K562 (cell line): ENCODE measurements around the gene ZFYVE26. TPM values are rescaled to one million over a fixed set of nuclear protein-coding genes. Genes with fewer than 3 reads are reported as not detected.

Experiments used
- ATAC-seq: fragments of 200-7000 bp; cut with Tn5 transposase; 3 replicates; pipeline ENCODE4 v1.9.1; 2020; ENCODE audit warnings: moderate library complexity
- BruUV-seq: library from RNA; stranded (reverse); fragments of 400-500 nt; replicated peaks from 2 replicates; lab custom pipeline; 2021; lab: Mats Ljungman, UMichigan
- CTCF ChIA-PET: fragments of 300-600 bp; formaldehyde crosslinking; extraction: SDS; loops from one replicate; lab custom pipeline; 2021; ENCODE audit warnings: low intra/inter-chr PET ratio; lab: Yijun Ruan, JAX
- POLR2A ChIA-PET: fragments of 300-600, 350-650 bp; sonication (Branson Sonifier 250); formaldehyde crosslinking; extraction: SDS; loops from one replicate; lab custom pipeline; 2021; ENCODE audit warnings: antibody characterized with exemption, inconsistent platforms; lab: Yijun Ruan, JAX
- DNase-seq, 4 experiments: peaks; one replicate each; pipeline versions ENCODE4 v3.0.0 to v3.0.0-alpha.2; 2011 to 2018; ENCODE audit warnings: low spot score in 3 of 4, mixed read lengths in 3 of 4; ENCODE audit errors: extremely low read depth in 1 of 4
- FAIRE-seq: peaks from 2 replicates; lab custom pipeline; 2011; peaks lifted over from hg19 to GRCh38; lab: Jason Lieb, UNC
- H2AFZ ChIP-seq: 2 replicates; pipeline ENCODE4 v1.6.0; 2011; ENCODE audit warnings: low read depth, low read length, control low read depth, inconsistent platforms
- H3K27ac ChIP-seq: fragments of 200-600 bp; 3 replicates; pipeline ENCODE4 v1.8.0; 2011; ENCODE audit warnings: low read depth, mild to moderate bottlenecking, control low read depth, inconsistent platforms, low read length, moderate library complexity, mixed read lengths; ENCODE audit errors: extremely low read depth
- H3K27me3 ChIP-seq, 2 experiments: fragments of 300-600 bp in 1 of 2; 2 replicates in 1 of 2; 3 replicates in 1 of 2; pipeline versions ENCODE4 v1.6.0 to v1.8.0; 2011; ENCODE audit warnings: inconsistent platforms in 2 of 2, low read length in 2 of 2, mild to moderate bottlenecking in 1 of 2, mixed read lengths in 1 of 2, moderate library complexity in 1 of 2; ENCODE audit not compliant: control insufficient read depth in 2 of 2, insufficient read depth in 2 of 2
- H3K36me3 ChIP-seq: fragments of 300-600 bp; 3 replicates; pipeline ENCODE4 v1.8.0; 2011; ENCODE audit warnings: mild to moderate bottlenecking, low read length, inconsistent platforms; ENCODE audit not compliant: control insufficient read depth, insufficient read depth
- H3K4me1 ChIP-seq, 2 experiments: fragments of 200-600 bp in 1 of 2; replicated peaks in 1 of 2; 2 replicates in 1 of 2; 3 replicates in 1 of 2; pipeline versions ENCODE4 v1.5.1 to v1.8.0; 2011; ENCODE audit warnings: inconsistent platforms in 2 of 2, low read length in 2 of 2, mild to moderate bottlenecking in 1 of 2, mixed read lengths in 1 of 2, moderate library complexity in 1 of 2; ENCODE audit not compliant: control insufficient read depth in 2 of 2, insufficient read depth in 2 of 2
- H3K4me2 ChIP-seq: 2 replicates; pipeline ENCODE4 v1.6.1; 2011; ENCODE audit warnings: low read length, control low read depth, inconsistent platforms, mixed read lengths; ENCODE audit not compliant: insufficient read depth
- H3K4me3 ChIP-seq: fragments of 200-600 bp; sonication (generic), shearing (Covaris generic); 2 replicates; pipeline ENCODE4 v1.5.1; 2016; ENCODE audit warnings: control low read depth, inconsistent platforms
- H3K79me2 ChIP-seq: fragments of 200-600 bp; 3 replicates; pipeline ENCODE4 v1.8.0; 2011; ENCODE audit warnings: low read length, inconsistent platforms; ENCODE audit not compliant: control insufficient read depth, insufficient read depth
- H3K9ac ChIP-seq, 2 experiments: 2 replicates each; pipeline versions ENCODE4 v1.6.0 to v1.6.1; 2011; ENCODE audit warnings: low read depth in 2 of 2, low read length in 2 of 2, control low read depth in 1 of 2, inconsistent platforms in 1 of 2, mild to moderate bottlenecking in 1 of 2, mixed read lengths in 1 of 2; ENCODE audit not compliant: insufficient read depth in 1 of 2
- H3K9me1 ChIP-seq: one replicate; pipeline ENCODE4 v1.6.0; 2011; ENCODE audit warnings: inconsistent platforms, mild to moderate bottlenecking, low read length, moderate library complexity; ENCODE audit not compliant: control insufficient read depth, insufficient read depth
- H3K9me3 ChIP-seq: replicated peaks from 2 replicates; pipeline ENCODE4 v1.5.1; 2011; ENCODE audit warnings: low read depth, low read length, inconsistent platforms; ENCODE audit not compliant: control insufficient read depth, insufficient read depth
- H4K20me1 ChIP-seq: replicated peaks from 2 replicates; pipeline ENCODE4 v1.6.1; 2011; ENCODE audit warnings: low read length, inconsistent platforms, mixed read lengths; ENCODE audit not compliant: control insufficient read depth, insufficient read depth
- DLX4 ChIP-seq: fragments of 250-450 bp; sonication (Bioruptor Pico); IDR thresholded peaks from 2 replicates; pipeline ENCODE4 v1.6.1; 2021; ENCODE audit warnings: mild to moderate bottlenecking
- GTF2F1 ChIP-seq: IDR thresholded peaks from 2 replicates; pipeline ENCODE4 v1.6.1; 2011; ENCODE audit warnings: low read depth, low read length, improper control_type of control experiment
- MTA2 ChIP-seq: fragments of 450-650 bp; IDR thresholded peaks from 2 replicates; pipeline ENCODE4 v1.6.1; 2016; ENCODE audit warnings: low read depth
- PTBP1 ChIP-seq: fragments of 200-400 bp; formaldehyde crosslinking; IDR thresholded peaks from 2 replicates; pipeline ENCODE4 v1.6.1; 2017; ENCODE audit warnings: low read depth, low read length
- SMAD4 ChIP-seq: fragments of 250-450 bp; sonication (Bioruptor Pico); conservative IDR thresholded peaks from 2 replicates; pipeline ENCODE4 v1.8.0; 2021; ENCODE audit warnings: inconsistent platforms, mild to moderate bottlenecking, moderate library complexity
- SRSF9 ChIP-seq: fragments of 200-400 bp; formaldehyde crosslinking; IDR thresholded peaks from 2 replicates; pipeline ENCODE4 v1.6.1; 2017; ENCODE audit warnings: low read depth, low read length, borderline replicate concordance
- TFAM ChIP-seq: fragments of 250-450 bp; sonication (Bioruptor Pico); conservative IDR thresholded peaks from 2 replicates; pipeline ENCODE4 v1.5.0; 2021; ENCODE audit warnings: mild to moderate bottlenecking, moderate library complexity
- ZBTB40 ChIP-seq, 2 experiments: fragments of 450-650 bp in 1 of 2; sonication (generic) in 1 of 2; formaldehyde crosslinking in 1 of 2; IDR thresholded peaks; 2 replicates each; pipeline versions ENCODE4 v1.7.1 to v1.9.0; 2016 to 2022; ENCODE audit warnings: inconsistent platforms in 1 of 2, mild to moderate bottlenecking in 1 of 2, missing genetic modification reagents in 1 of 2
- ZNF232 ChIP-seq: sonication (generic); formaldehyde crosslinking; IDR thresholded peaks from 2 replicates; pipeline ENCODE4 v1.8.0; 2022; ENCODE audit warnings: mild to moderate bottlenecking, missing genetic modification reagents
- ZNF253 ChIP-seq: fragments of 250-450 bp; sonication (Bioruptor Pico); conservative IDR thresholded peaks from 2 replicates; pipeline ENCODE4 v1.6.1; 2021; ENCODE audit warnings: mild to moderate bottlenecking
- WGBS: fragments of 100-300 bp; shearing (Covaris generic); methylation state at CpG from one replicate; pipeline ENCODE4 v1.1.6; 2016; ENCODE audit warnings: low coverage, mixed read lengths; ENCODE audit not compliant: insufficient coverage; ENCODE audit errors: missing lambda C conversion rate; 5-methylcytosine and 5-hydroxymethylcytosine counted together
- in situ Hi-C: fragments of 300-500 bp; cut with MboI; formaldehyde crosslinking; loops from 4 replicates; pipeline ENCODE4 v1.15.0; 2018; ENCODE audit warnings: inconsistent platforms, mixed read lengths
- intact Hi-C: fragments of 100-400 bp; cut with micrococcal nuclease; formaldehyde crosslinking; loops from 2 replicates; pipeline ENCODE4 v1.14.2; 2022
- polyA plus RNA-seq, 8 experiments: library from polyadenylated mRNA; depleted of rRNA in 4 of 8; stranded (reverse) in 5 of 8; unstranded in 3 of 8; fragments of >200 nt; fragmentation: Nextera tagmentation in 2 of 8; fragmentation: Illumina TruSeq in 1 of 8; extraction: Ambion mirVana in 2 of 8; extraction: Trizol in 1 of 8; gene quantifications; 2 replicates each; pipeline versions ENCODE4 v1.2.1 to v1.2.3, GENCODE V29; 2011 to 2014; ENCODE audit warnings: inconsistent platforms in 1 of 8, missing spikeins in 1 of 8
- total RNA-seq, 7 experiments: library from RNA; depleted of rRNA in 6 of 7; stranded (reverse); fragments of >200 nt in 6 of 7; fragmentation: Illumina TruSeq in 2 of 7; extraction: Trizol in 2 of 7; gene quantifications; 2 replicates each; pipeline versions ENCODE4 v1.2.1 to v1.2.3, GENCODE V29; 2011 to 2021; ENCODE audit warnings: low replicate concordance in 1 of 7

The ZFYVE26 gene
- total and polyA plus RNA-seq, 9 of the 15 experiments (the other 6 are each of a cell fraction or from before 2014, with no cell fraction given) = 0.32 to 9.1 (median 5.9) TPM

GRCh38 chr14:67785270-67786109 lies 30.9 kb downstream of the ZFYVE26 start (continued):
- no peak for TF ChIP-seq SMAD4 (CRISPR knock-in tag)
- TF ChIP-seq MTA2 = no peak

GRCh38 chr14:67784244-67784823 lies 32.1 kb downstream of the ZFYVE26 start:
- ChIA-PET CTCF (no interaction called here), POLR2A (interaction anchor here (1.5 kb wide), 1 partner anchor 10 kb away, joined by 3 read pairs; no protein-coding TSS in a partner anchor)
- Histone ChIP-seq H3K4me2 (no peak overlapping the region), H3K36me3 (peaks cover 71% of the 10 kb centered on the region; the same call in 2 of the 3 replicates), H3K79me2 (no peaks in the 10 kb centered on the region), H4K20me1 (no peaks in the 10 kb centered on the region), H3K9me3 (no peaks in the 10 kb centered on the region), H3K4me1 (peaks cover 0 to 2% of the 10 kb centered on the region in 2 experiments; a peak in 1 of 5 replicates), H3K9me1 (no peaks in the 10 kb centered on the region), H2AFZ (no peak overlapping the region), H3K4me3 (no peak overlapping the region), H3K27me3 (no peaks in the 10 kb centered on the region), H3K9ac (no peak overlapping the region), H3K27ac (no peak overlapping the region)
- ATAC-seq (no peak), FAIRE-seq (peak; percentile 79), DNase-seq (peak in 2 of 4 experiments; percentile 9 to 10)
- intact Hi-C loops = no loop called here
- in situ Hi-C loops = no loop called here
- 42% methylated on average over 4 of the region's 5 CpGs for WGBS
- BruUV-seq = no TSS peak
- TF ChIP-seq TFAM (CRISPR knock-in tag) (no peak), GTF2F1 (no peak), ZBTB40 (IDR thresholded peaks at IDR 0.05) (no peak), ZBTB40 (CRISPR knock-in tag; IDR thresholded peaks at IDR 0.05) (no peak), ZNF253 (CRISPR knock-in tag) (no peak), PTBP1 (no peak), DLX4 (CRISPR knock-in tag) (no peak), SRSF9 (no peak), ZNF232 (CRISPR knock-in tag) (no peak)
